ENCODE measurements around the gene ZBTB26.

DNA sequence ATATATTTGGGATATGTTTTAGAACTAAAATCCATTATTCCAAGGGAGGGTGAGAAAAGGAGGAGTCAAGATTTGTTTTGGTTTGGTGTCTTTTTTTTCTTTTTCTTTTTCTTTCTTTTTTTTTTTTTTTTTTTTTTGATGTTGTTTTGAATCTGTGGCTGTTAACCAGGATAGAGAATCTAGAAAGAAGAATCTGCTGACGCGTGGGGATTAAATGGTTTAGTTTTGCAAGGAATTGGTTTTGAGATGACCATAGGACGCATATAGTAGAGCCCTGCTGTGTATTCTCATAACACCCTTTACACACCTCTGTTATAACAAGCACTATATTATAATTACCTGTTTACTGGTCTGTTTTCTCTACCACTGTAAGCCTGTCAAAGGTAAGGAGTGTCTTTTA, 19.0 kb upstream of the ZBTB26 start:
- TF ChIP-seq, protein P1, sequence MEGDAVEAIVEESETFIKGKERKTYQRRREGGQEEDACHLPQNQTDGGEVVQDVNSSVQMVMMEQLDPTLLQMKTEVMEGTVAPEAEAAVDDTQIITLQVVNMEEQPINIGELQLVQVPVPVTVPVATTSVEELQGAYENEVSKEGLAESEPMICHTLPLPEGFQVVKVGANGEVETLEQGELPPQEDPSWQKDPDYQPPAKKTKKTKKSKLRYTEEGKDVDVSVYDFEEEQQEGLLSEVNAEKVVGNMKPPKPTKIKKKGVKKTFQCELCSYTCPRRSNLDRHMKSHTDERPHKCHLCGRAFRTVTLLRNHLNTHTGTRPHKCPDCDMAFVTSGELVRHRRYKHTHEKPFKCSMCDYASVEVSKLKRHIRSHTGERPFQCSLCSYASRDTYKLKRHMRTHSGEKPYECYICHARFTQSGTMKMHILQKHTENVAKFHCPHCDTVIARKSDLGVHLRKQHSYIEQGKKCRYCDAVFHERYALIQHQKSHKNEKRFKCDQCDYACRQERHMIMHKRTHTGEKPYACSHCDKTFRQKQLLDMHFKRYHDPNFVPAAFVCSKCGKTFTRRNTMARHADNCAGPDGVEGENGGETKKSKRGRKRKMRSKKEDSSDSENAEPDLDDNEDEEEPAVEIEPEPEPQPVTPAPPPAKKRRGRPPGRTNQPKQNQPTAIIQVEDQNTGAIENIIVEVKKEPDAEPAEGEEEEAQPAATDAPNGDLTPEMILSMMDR (conservative IDR thresholded peaks at IDR 0.05), result no peak
- TF ChIP-seq ZFX (IDR thresholded peaks at IDR 0.05), result no peak

Measured in C4-2B (cell line).